IPS-NIHi11 (cell line): Measurements from ENCODE around the gene ERCC2.
"Not testable (repeated sequence)": the region's sequence is repeated elsewhere in the genome, so short reads cannot be mapped to it uniquely, and the experiment has no call there.

Source experiments
- DNase-seq: peaks from one replicate; pipeline ENCODE4 v3.0.0; 2012; ENCODE audit warnings: mixed read lengths, low spot score

Gene ERCC2

DNA sequence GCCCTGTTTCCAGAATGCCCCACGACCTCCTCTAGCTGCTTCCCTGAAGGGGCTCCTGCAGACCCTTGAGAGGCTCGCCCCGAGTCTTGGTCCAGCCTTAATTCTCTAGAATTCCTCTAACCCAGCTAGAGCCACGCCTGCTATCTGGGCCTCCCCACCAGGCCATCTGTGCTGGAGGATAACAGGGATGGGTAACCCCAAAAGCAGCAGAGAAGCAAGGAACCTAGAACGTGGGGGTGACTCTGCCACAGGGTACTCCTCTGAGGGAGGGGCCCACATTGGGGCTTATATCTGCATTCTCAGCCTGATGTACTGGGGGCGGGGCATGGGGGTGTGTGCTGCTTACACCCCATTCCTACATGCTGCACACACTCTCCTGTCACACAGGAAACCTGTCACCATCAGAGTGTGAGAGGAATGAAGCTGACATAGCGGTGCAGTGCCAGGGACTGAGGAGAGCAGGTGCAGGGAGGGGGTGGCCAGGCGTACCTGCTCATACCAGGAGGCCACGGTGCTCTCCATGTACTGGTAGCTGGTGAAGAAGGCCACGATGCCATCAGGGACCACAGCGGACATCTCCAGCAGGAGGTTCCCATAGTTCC lies 16.0 kb downstream of the ERCC2 start:
- peak; percentile 3 for DNase-seq

GRCh38 chr19:45352914-45353796 lies 17.2 kb downstream of the ERCC2 start:
- DNase-seq, result peak; percentile 46

GRCh38 chr19:45352471-45352870 lies 17.9 kb downstream of the ERCC2 start:
- no peak for DNase-seq

- DNase-seq, result peak; percentile 7
Measured at GRCh38 chr19:45352062-45352461, 18.3 kb downstream of the ERCC2 start.

DNA sequence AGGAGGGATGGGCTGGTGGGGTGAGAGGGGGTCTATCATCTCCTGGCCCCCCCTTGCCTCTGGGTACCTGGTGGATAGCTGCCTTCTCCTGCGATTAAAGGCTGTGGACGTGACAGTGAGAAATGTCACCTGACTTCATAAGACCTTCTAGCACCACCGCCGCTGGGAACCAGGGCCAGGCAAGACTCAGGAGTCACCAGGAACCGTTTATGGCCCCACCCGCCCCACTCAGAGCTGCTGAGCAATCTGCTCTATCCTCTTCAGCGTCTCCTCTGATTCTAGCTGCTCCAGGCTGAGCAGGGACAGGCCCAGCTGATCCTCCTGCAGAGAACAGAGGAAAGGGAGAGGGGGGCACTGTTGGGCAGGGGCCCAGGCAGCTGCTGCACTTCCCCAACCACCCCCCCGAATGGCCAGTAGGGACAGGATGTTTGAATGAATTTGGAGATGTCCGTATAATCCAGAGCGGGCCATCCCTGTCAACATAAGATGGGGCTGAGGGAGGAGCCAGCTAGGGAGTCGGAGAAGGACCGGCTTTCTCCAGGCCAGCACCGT lies 18.9 kb downstream of the ERCC2 start:
- peak; percentile 14 for DNase-seq

DNA sequence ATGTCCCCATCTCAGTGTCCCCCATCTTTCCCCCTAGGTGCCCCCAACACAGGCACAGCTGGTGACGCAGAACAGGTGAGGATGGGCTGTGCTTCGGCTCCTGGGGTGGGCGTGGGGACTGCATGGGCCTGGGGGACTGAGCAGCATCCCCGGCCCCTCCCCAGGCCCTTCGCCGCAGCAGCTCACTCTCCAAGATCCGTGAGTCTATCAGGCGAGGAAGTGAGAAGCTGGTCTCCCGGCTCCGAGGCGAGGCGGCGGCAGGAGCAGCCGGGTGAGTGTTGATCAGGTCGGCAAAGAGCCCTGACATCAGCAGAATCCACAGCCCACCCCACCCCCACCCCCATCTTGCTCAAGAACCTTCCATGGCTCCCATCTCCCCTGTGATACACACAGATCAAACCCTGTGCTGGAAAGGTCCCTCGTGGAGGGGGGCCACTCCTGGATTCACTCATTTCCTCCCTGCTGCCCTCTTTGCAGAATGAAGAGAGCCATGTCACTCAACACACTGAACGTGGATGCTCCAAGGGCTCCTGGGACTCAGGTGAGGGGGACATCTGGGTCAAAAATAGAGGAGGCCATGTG lies 19.8 kb downstream of the ERCC2 start:
- DNase-seq, result peak; percentile 15

GRCh38 chr19:45349430-45349941 lies 20.9 kb downstream of the ERCC2 start:
- peak; percentile 22 for DNase-seq

DNA sequence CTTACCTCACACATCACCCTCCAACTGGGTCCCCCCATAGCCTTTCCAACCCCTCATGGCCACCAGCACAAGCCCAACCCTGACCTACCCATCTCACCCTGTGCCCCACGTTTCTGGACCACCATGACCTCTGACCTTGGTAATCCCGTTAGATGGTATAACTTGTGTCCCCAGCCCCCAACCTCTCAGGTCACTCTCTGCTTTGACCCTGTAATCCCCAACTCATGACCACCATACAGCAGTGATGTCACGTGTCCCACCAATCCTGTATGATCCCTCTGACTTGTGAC lies 21.3 kb downstream of the ERCC2 start:
- DNase-seq, result peak; percentile 21

- DNase-seq, result peak; percentile 65
Measured at GRCh38 chr19:45348367-45349125, 21.8 kb downstream of the ERCC2 start.

GRCh38 chr19:45347570-45348366 lies 22.6 kb downstream of the ERCC2 start:
- peak; percentile 40 for DNase-seq

DNA sequence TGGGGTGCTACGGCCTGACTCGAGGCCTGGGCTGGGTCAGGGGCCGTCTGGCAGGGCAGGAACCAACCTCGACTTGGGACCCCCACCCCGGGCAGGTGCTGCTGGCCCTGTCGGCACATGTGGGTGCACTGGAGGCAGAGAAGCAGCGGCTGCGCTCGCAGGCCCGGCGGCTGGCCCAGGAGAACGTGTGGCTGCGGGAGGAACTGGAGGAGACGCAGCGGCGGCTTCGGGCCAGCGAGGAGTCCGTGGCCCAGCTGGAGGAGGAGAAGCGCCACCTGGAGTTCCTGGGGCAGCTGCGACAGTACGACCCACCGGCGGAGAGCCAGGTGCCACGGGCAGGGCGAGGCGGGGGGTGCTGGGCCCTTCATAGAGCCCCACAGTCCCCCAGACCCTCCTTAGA lies 23.9 kb downstream of the ERCC2 start:
- DNase-seq, result peak; percentile 80

DNA sequence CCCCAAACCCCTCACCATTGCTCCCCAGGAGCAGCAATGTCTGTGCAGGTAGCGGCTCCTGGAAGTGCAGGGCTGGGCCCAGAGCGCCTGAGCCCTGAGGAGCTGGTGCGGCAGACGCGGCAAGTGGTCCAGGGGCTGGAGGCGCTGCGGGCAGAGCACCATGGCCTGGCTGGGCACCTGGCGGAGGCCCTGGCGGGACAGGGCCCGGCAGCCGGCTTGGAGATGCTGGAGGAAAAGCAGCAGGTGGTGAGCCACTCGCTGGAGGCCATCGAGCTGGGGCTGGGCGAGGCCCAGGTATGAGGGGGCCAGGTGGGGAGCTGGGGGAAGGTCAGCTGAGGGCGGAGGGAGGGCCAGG lies 24.9 kb downstream of the ERCC2 start:
- DNase-seq, result peak; percentile 8

GRCh38 chr19:45344621-45345505 lies 25.5 kb downstream of the ERCC2 start:
- DNase-seq, result peak; percentile 32

- no peak for DNase-seq
Measured at GRCh38 chr19:45342911-45343310, 27.5 kb downstream of the ERCC2 start.

- peak; percentile 66 for DNase-seq
Measured at GRCh38 chr19:45340899-45341453, 29.4 kb downstream of the ERCC2 start.

DNA sequence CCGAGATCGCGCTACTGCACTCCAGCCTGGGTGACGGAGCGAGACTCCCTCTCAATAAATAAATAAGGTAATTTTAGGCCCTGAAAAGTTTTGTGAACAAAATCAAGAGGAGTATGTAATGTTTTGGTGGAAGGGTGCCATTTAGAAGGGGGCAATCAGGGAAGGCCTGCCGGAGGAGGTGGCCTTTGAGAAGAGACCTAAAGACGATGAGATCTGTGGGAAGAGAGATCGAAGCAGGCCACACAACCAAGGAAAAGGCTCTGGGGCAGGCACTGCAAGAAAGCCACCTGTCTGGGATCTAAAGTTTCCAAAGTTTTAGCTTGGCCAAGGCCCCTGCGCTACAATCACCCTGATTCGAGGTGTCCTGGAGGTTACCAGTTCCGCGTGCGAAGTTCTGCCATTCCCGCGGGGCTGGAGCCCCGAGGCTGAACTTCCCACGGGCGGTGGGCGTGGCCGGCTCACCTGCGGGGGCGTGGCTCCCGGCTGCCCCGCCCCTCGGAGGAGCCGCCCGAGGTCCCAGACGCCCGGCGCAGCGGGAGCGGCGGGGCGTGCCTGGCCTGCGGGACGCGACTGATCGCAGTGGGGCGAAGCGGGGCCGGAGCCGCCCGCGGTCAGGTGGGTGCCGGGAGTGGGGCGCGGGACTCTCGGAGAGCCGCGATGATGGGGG lies 30.0 kb downstream of the ERCC2 start, which contains the start of gene KLC3:
Gene KLC3 (plus strand): TSS at position 519 of the 667 bp plus-strand sequence. CDS start 4,792 bp downstream, outside the sequence.
- peak; percentile 95 for DNase-seq

GRCh38 chr19:45339629-45340028 lies 30.7 kb downstream of the ERCC2 start:
- DNase-seq, result no peak

DNA sequence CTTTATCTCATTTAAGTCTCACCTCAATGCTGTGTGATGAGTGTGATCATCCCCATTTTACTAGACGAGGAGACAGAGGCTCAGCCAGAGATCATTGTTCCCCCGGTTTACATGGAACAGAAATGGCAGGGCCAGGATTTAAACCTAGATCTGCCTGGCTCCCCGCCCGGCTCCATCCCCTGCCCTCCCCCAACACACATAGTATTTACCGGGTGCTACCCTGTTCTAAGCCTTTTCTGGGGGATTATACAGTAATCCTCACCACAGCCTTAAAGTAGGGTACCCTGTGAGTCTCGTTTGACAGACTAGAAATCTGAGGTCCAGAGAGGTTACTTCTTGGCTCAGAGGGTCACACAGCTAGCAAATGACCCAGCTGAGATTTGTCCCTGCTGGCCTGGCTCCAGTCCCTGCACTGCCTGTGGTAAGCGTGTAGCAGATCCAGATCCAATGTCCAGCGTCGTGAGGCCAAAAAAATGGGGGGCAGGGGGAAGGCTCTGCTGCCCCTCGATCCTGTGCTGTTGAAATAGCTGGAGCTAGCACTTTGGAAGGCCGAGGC lies 33.6 kb downstream of the ERCC2 start:
- no peak for DNase-seq

DNA sequence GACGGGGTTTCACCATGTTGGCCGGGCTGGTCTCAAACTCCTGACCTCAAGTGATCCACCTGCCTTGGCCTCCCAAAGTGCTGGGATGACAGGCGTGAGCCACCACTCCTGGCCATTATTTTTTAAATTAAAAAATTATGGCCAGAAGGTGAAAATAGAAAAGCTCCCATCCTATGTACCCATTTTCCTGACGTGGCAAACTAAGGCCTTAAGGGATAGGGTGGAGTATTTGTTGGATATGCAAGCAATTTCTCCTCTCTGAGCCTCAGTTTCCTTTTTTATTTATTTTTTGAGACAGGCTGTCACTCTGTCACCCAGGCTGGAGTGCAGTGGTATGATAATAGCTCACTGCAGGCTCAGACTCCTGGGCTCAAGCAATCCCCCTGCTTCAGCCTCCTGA lies 35.5 kb downstream of the ERCC2 start:
- DNase-seq, result not testable (repeated sequence)
